HUES6 (cell line): ENCODE data around the gene SDHB.

Source experiments
- H3K27ac ChIP-seq: 2 replicates; pipeline ENCODE4 v1.7.0; 2013; ENCODE audit warnings: low read depth, mild to moderate bottlenecking, low read length, inconsistent platforms
- H3K27me3 ChIP-seq: 2 replicates; pipeline ENCODE4 v1.6.1; 2013; ENCODE audit warnings: low read length; ENCODE audit not compliant: control insufficient read depth, insufficient read depth
- H3K36me3 ChIP-seq: 2 replicates; pipeline ENCODE4 v1.6.1; 2013; ENCODE audit warnings: low read length; ENCODE audit not compliant: control insufficient read depth, insufficient read depth
- H3K4me1 ChIP-seq: 2 replicates; pipeline ENCODE4 v1.6.1; 2013; ENCODE audit warnings: low read length; ENCODE audit not compliant: control insufficient read depth, insufficient read depth
- H3K4me3 ChIP-seq: 2 replicates; pipeline ENCODE4 v1.5.1; 2013; ENCODE audit warnings: low read depth, low read length
- H3K9ac ChIP-seq: one replicate; pipeline ENCODE4 v1.6.1; 2013; ENCODE audit warnings: mild to moderate bottlenecking, low read length
- H3K9me3 ChIP-seq: 2 replicates; pipeline ENCODE4 v1.6.1; 2013; ENCODE audit warnings: low read depth, low read length; ENCODE audit not compliant: control insufficient read depth, insufficient read depth

The SDHB gene

DNA sequence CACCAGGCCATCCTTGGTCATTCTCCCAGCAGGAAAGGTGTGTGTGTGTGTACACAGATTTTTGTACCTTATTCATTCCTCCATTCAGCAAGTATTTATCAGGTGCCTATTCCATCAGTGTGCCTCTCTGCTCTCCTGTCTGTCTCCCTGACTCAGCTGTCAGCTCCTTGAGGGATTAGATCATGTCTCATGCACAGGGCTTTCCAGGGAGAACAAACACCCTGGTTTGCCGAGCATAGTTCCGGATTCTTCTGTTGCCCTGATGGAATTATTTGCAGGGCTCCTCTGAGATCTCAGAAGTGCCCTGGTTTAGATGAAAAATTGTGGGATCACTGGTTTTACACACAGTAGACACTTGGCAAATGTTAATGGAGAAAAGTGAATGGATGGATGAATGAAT is 8.1 kb upstream of the SDHB start:
- Histone ChIP-seq H3K4me3 (no peak overlapping the region), H3K27ac (no peak overlapping the region), H3K9me3 (peaks cover 7% of the 10 kb centered on the region), H3K9ac (no peak overlapping the region), H3K27me3 (no peaks in the 10 kb centered on the region), H3K36me3 (no peaks in the 10 kb centered on the region), H3K4me1 (peaks cover 15% of the 10 kb centered on the region)

DNA sequence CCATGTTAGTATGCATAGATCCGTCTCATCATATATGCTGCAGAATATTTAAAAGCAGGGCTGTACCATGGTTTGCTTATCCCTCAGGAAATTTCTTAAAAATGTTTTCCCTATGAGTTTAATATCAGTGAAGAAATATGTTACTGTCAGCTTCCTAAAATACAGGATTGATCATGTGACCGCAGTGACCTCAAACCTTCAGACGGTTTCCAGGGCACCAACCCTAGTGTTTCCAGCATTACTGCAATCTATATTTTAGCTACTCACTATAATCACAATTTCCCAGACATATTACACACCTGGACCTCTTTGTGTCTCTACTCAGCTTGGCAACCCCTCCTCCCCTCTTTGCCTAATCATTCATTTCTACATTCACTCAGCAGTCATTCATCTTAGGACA is 7.7 kb upstream of the SDHB start:
- Histone ChIP-seq H3K9me3 (peaks cover 7% of the 10 kb centered on the region), H3K36me3 (no peaks in the 10 kb centered on the region), H3K27ac (no peak overlapping the region), H3K4me3 (no peak overlapping the region), H3K4me1 (peaks cover 15% of the 10 kb centered on the region), H3K27me3 (no peaks in the 10 kb centered on the region), H3K9ac (no peak overlapping the region)

GRCh38 chr1:17060306-17060749 is 6.5 kb upstream of the SDHB start:
- Histone ChIP-seq H3K27me3 (no peaks in the 10 kb centered on the region), H3K27ac (no peak overlapping the region), H3K9ac (no peak overlapping the region), H3K36me3 (no peaks in the 10 kb centered on the region), H3K9me3 (peaks cover 2% of the 10 kb centered on the region; the same call in 1 of the 2 replicates), H3K4me1 (peaks cover 15% of the 10 kb centered on the region), H3K4me3 (no peak overlapping the region)

DNA sequence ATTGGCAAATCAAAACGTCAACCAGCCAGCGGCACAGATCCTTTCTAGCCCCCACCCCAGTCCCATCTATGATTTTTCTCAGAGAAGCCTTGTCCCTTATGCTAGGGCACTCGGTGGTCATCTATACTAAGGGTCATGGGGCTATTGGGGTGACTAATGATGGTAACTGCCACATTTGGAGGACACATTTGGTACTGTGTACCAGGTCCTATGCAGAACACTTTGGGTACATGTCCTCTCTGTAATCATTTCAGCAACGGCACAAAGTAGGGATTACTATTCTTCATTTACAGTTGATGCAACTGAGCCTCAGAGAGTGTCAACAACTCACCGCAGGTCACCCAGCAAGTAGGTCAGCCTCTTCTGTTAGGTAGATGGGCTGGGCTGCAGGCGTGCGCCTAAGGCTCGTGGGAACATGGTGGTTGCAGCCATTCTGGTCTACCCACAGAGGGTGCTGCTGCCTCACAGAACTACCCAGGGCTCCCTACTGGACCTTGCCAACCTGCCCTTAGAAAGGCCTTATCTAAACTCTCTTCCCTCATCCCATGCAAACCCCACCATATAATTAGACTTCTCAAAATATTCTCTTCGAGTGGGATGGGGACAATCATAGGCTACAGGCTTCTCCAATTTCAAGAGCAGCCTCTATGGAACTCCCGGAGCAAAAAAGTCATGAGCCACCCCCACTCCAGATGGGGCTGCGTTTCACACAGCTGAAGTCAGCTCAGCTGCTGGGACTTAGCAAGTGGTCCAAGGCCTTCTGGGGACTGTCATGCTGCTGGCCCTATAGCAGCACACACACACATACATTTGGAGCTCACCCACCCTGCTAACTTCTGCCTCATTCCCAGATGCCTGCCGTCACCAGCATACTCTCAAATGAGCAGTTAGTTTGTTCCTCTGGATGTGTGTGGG is 5.8 kb upstream of the SDHB start:
- Histone ChIP-seq H3K36me3 (no peaks in the 10 kb centered on the region), H3K9ac (no peak overlapping the region), H3K9me3 (no peaks in the 10 kb centered on the region), H3K27ac (no peak overlapping the region), H3K4me1 (peaks cover 15% of the 10 kb centered on the region), H3K27me3 (no peaks in the 10 kb centered on the region), H3K4me3 (no peak overlapping the region)

GRCh38 chr1:17056551-17056950 is 2.7 kb upstream of the SDHB start:
- H3K27ac ChIP-seq: no peak overlapping the region
- peaks cover 4% of the 10 kb centered on the region; the same call in 1 of the 2 replicates for H3K36me3 ChIP-seq
- H3K4me3 ChIP-seq: no peak overlapping the region
- H3K27me3 ChIP-seq: no peaks in the 10 kb centered on the region
- H3K4me1 ChIP-seq: peaks cover 20% of the 10 kb centered on the region
- no peak overlapping the region for H3K9ac ChIP-seq
- no peaks in the 10 kb centered on the region for H3K9me3 ChIP-seq

- Histone ChIP-seq H3K4me1 (peaks cover 20% of the 10 kb centered on the region), H3K4me3 (no peak overlapping the region), H3K9ac (no peak overlapping the region), H3K27me3 (no peaks in the 10 kb centered on the region), H3K9me3 (no peaks in the 10 kb centered on the region), H3K36me3 (peaks cover 11% of the 10 kb centered on the region), H3K27ac (no peak overlapping the region)
These were observed 2.0 kb upstream of the SDHB start for GRCh38 chr1:17055801-17056200.

DNA sequence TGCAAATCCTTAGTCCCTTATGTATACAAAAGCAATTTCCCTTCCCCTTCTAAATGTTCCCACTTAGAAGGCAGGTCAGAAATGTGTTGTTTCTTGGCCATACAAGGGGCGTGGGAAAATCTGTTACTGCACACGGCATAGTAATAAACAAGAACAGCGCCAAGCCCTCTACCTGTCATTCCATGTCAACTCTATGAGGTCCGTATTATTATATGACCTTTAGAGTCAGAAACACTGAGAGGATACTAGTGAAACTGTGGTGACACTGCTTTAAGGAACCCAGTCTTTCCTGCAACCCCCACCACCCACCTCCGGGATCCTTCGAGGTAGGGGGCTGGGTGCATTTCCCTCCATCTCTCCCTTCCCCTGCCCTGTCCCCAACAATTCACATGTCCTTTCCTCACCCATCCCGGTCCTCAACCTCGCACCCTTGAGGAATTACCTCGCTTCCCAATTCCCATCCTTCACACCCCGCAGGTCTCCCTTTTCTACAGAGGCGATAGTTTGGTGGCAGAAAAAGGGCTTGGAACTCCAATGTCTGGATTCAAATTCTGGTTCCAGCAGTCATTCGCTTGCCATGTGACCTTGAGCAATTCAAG is 647 bp downstream of the SDHB start:
- peak overlapping the region; percentile 87 for H3K9ac ChIP-seq
- peak overlapping the region; percentile 5; the same call in 1 of the 2 replicates for H3K27ac ChIP-seq
- no peaks in the 10 kb centered on the region for H3K9me3 ChIP-seq
- H3K4me1 ChIP-seq: peaks cover 7% of the 10 kb centered on the region; the same call in 1 of the 2 replicates
- peak overlapping the region; percentile 86 for H3K4me3 ChIP-seq
- H3K27me3 ChIP-seq: no peaks in the 10 kb centered on the region
- H3K36me3 ChIP-seq: peaks cover 21% of the 10 kb centered on the region

- Histone ChIP-seq H3K4me1 (peaks cover 7% of the 10 kb centered on the region; the same call in 1 of the 2 replicates), H3K27me3 (no peaks in the 10 kb centered on the region), H3K4me3 (peak overlapping the region; percentile 86), H3K9ac (no peak overlapping the region), H3K27ac (no peak overlapping the region), H3K9me3 (no peaks in the 10 kb centered on the region), H3K36me3 (peaks cover 21% of the 10 kb centered on the region)
These were observed 1.2 kb downstream of the SDHB start for GRCh38 chr1:17052641-17053040.

DNA sequence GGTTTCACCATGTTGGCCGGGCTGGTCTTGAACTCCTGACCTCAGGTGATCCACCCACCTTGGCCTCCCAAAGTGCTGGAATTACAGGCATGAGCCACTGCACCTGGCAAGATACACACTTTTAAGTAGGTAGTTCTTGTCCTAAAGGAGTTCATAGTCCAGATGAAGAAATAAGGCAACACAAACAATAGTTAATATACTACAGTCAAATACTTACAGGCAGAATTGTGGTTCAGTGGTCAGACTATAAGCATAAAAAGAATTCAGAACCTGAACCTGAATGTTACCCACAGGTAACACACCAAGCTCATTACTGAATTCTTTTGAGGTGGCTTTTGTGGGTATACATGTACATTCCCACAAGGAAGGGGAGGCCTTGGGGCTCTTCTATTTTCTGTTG is 1.8 kb downstream of the SDHB start:
- H3K9me3 ChIP-seq: no peaks in the 10 kb centered on the region
- H3K4me3 ChIP-seq: no peak overlapping the region
- H3K9ac ChIP-seq: no peak overlapping the region

DNA sequence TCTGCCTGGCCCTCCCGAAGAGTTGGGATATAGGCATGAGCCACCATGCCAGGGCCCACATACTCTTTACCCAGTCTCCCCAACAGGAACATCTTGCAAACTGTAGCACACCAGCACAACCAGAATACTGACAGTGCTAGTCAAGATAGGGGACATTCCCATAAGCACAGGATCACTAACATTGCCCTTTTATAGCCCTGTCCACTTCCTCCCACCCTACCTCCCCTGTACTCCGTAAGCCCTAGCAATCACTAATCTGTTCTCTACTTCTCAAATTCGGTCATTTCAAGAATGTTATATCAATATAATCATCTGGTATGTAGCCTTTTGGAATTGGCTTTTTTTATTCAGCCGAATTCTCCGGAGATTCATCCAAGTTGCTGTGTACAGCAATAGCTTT is 5.9 kb downstream of the SDHB start:
- H3K9ac ChIP-seq: no peak overlapping the region
- H3K36me3 ChIP-seq: peaks cover 42% of the 10 kb centered on the region
- no peak overlapping the region for H3K27ac ChIP-seq
- no peak overlapping the region for H3K4me3 ChIP-seq
- H3K27me3 ChIP-seq: no peaks in the 10 kb centered on the region
- peaks cover 7% of the 10 kb centered on the region; the same call in 1 of the 2 replicates for H3K4me1 ChIP-seq
- H3K9me3 ChIP-seq: no peaks in the 10 kb centered on the region

More for the DNA sequence above, 1.8 kb downstream of the SDHB start:
- Histone ChIP-seq H3K36me3 (peaks cover 21% of the 10 kb centered on the region), H3K4me1 (peaks cover 7% of the 10 kb centered on the region; the same call in 1 of the 2 replicates), H3K27ac (no peak overlapping the region), H3K27me3 (no peaks in the 10 kb centered on the region)

- Histone ChIP-seq H3K9ac (no peak overlapping the region), H3K9me3 (no peaks in the 10 kb centered on the region), H3K27ac (no peak overlapping the region), H3K4me3 (no peak overlapping the region), H3K27me3 (no peaks in the 10 kb centered on the region), H3K4me1 (peaks cover 3% of the 10 kb centered on the region; the same call in 1 of the 2 replicates), H3K36me3 (peaks cover 51% of the 10 kb centered on the region)
These were observed 7.5 kb downstream of the SDHB start for GRCh38 chr1:17046334-17046657.
